IgD-negative memory B cell (primary cell): ENCODE results near the gene ERC2. TPM values are rescaled to one million over a fixed set of nuclear protein-coding genes. Genes with fewer than 3 reads are reported as not detected.

Source experiments
- H3K27ac Mint-ChIP-seq, 3 donors: one replicate each; pipeline ENCODE4 v1.8.0; 2020 to 2022; ENCODE audit warnings: mild to moderate bottlenecking in 3 of 3, mixed read lengths in 3 of 3, moderate library complexity in 1 of 3
- H3K27me3 Mint-ChIP-seq: one replicate; pipeline ENCODE4 v1.8.0; 2021; ENCODE audit warnings: mixed read lengths
- H3K36me3 Mint-ChIP-seq: one replicate; pipeline ENCODE4 v1.8.0; 2020; ENCODE audit warnings: mild to moderate bottlenecking, mixed read lengths
- H3K4me1 Mint-ChIP-seq, 3 donors: one replicate each; pipeline ENCODE4 v1.8.0; 2020 to 2022; ENCODE audit warnings: mixed read lengths in 3 of 3, mild to moderate bottlenecking in 1 of 3
- H3K4me3 Mint-ChIP-seq, 4 donors: one replicate each; pipeline ENCODE4 v1.8.0; 2020 to 2022; ENCODE audit warnings: mild to moderate bottlenecking in 4 of 4, mixed read lengths in 4 of 4, moderate library complexity in 3 of 4
- H3K9me3 Mint-ChIP-seq, 3 donors: one replicate each; pipeline ENCODE4 v1.8.0; 2020 to 2021; ENCODE audit warnings: mixed read lengths in 3 of 3, mild to moderate bottlenecking in 1 of 3
- polyA plus RNA-seq: library from polyadenylated mRNA; unstranded; fragments of 300-500 nt; fragmentation: Illumina TruSeq; gene quantifications from one replicate; pipeline ENCODE4 v1.2.3, GENCODE V29; 2021

Gene ERC2
- polyA plus RNA-seq, 1 donor from 2014 or later, result not detected

DNA sequence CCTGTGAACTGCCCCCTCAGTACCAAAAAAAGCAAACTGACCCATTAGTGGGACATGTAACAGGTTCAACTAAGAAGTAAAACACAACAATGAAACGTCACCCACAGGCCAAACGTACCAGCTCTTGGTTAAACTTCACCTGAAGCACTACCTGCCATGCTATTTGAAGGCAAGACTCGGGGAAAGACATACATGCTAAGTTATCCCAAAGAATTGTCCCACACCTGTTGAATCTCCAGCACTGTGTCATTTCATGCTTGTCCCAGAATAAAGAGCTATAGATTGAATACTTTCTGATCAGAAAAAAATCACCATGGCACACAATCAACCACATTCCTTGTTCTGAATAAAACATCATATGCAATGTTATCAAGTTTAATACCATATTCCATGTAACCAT is 785.8 kb downstream of the ERC2 start:
- Mint-ChIP-seq H3K27ac (no peak overlapping the region), H3K27me3 (no peaks in the 10 kb centered on the region), H3K4me3 (no peak overlapping the region), H3K9me3 (peaks cover 0 to 2% (median 0%) of the 10 kb centered on the region in 3 donors), H3K4me1 (no peaks in the 10 kb centered on the region), H3K36me3 (peaks cover 3% of the 10 kb centered on the region)

DNA sequence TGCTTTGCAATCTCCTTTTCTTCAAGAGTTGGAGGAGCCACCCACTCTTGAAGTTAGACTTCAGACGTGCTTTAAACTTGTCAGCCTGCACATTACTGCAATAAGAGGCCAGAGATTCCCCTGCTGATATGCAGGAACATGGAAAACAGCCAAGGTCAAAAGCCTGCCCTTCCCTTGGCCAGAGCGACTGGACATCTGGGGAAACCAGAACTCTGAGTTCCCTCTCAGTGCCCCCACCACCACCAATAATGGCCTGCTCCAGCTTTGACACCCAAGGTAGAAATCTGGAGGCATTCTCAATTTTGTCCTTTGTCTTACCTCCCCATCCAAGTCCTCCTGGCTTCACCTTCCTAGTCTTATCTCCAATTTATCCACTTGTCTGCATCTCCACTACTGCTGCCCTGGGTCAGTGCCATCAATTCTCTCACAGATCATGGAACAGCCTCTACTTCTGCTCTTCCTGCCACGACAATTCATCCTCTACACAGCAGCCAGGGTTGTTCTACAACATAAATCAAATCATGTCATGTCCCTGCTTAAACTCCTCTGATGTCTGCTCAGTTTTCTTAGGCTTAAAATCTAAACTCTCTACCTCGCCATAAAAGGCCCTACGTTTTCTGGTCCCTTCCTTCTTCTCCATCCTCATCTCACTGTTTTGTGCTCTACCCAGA is 789.6 kb downstream of the ERC2 start:
- Mint-ChIP-seq H3K4me3 (no peak overlapping the region), H3K36me3 (peaks cover 3% of the 10 kb centered on the region), H3K4me1 (no peaks in the 10 kb centered on the region), H3K27ac (no peak overlapping the region), H3K27me3 (no peaks in the 10 kb centered on the region), H3K9me3 (peaks cover 0 to 1% (median 0%) of the 10 kb centered on the region in 3 donors)

DNA sequence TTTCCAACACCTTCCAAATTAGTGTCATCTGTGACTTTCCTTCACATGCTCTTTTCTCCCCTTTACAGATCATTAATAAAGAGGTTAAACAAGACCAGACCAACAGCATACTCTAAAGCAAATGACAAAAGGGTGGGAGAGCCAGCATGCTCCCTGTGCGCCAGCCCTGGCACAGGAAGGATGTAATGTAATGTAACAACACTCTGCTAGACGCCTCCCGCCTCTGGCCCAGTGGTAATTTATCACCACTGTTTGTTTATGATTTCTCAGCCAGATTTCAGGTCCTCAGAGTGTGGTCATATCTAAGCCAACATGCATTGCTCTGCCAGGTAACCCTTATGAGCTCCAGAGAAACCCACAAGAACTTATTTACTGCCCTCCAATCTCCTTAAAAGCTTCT is 791.6 kb downstream of the ERC2 start:
- Mint-ChIP-seq H3K36me3 (peaks cover 3% of the 10 kb centered on the region), H3K9me3 (peaks cover 0 to 1% (median 0%) of the 10 kb centered on the region in 3 donors), H3K27ac (no peak overlapping the region), H3K4me1 (no peaks in the 10 kb centered on the region), H3K27me3 (no peaks in the 10 kb centered on the region), H3K4me3 (no peak overlapping the region)

- Mint-ChIP-seq H3K27me3 (no peaks in the 10 kb centered on the region), H3K4me1 (no peaks in the 10 kb centered on the region), H3K27ac (no peak overlapping the region), H3K9me3 (peaks cover 0 to 1% (median 0%) of the 10 kb centered on the region in 3 donors), H3K4me3 (no peak overlapping the region), H3K36me3 (peaks cover 3% of the 10 kb centered on the region)
These were observed 792.8 kb downstream of the ERC2 start for GRCh38 chr3:55675478-55675877.

- peaks cover 0 to 1% (median 0%) of the 10 kb centered on the region in 3 donors for H3K9me3 Mint-ChIP-seq
- H3K4me1 Mint-ChIP-seq, result peaks cover 0 to 3% (median 0%) of the 10 kb centered on the region in 3 donors
- no peaks in the 10 kb centered on the region for H3K27me3 Mint-ChIP-seq
- no peaks in the 10 kb centered on the region for H3K36me3 Mint-ChIP-seq
- no peak overlapping the region for H3K4me3 Mint-ChIP-seq
- H3K27ac Mint-ChIP-seq, result no peak overlapping the region
These were observed 794.5 kb downstream of the ERC2 start for GRCh38 chr3:55673764-55674163.

- Mint-ChIP-seq H3K36me3 (no peaks in the 10 kb centered on the region), H3K9me3 (no peaks in the 10 kb centered on the region), H3K27me3 (no peaks in the 10 kb centered on the region), H3K4me3 (no peak overlapping the region), H3K27ac (no peak overlapping the region), H3K4me1 (peaks cover 0 to 3% (median 0%) of the 10 kb centered on the region in 3 donors)
These were observed 799.1 kb downstream of the ERC2 start for GRCh38 chr3:55669133-55669532.

GRCh38 chr3:55668359-55668758 is 799.9 kb downstream of the ERC2 start:
- H3K27me3 Mint-ChIP-seq, result no peaks in the 10 kb centered on the region
- no peaks in the 10 kb centered on the region for H3K36me3 Mint-ChIP-seq
- no peak overlapping the region for H3K4me3 Mint-ChIP-seq
- no peaks in the 10 kb centered on the region for H3K9me3 Mint-ChIP-seq
- peaks cover 0 to 3% (median 0%) of the 10 kb centered on the region in 3 donors for H3K4me1 Mint-ChIP-seq
- no peak overlapping the region for H3K27ac Mint-ChIP-seq

- no peaks in the 10 kb centered on the region for H3K36me3 Mint-ChIP-seq
- no peak overlapping the region for H3K27ac Mint-ChIP-seq
- H3K4me3 Mint-ChIP-seq, result no peak overlapping the region
- no peaks in the 10 kb centered on the region for H3K4me1 Mint-ChIP-seq
- peaks cover 0 to 2% (median 2%) of the 10 kb centered on the region in 3 donors for H3K9me3 Mint-ChIP-seq
- peaks cover 3% of the 10 kb centered on the region for H3K27me3 Mint-ChIP-seq
These were observed 803.9 kb downstream of the ERC2 start for GRCh38 chr3:55664387-55664786.

DNA sequence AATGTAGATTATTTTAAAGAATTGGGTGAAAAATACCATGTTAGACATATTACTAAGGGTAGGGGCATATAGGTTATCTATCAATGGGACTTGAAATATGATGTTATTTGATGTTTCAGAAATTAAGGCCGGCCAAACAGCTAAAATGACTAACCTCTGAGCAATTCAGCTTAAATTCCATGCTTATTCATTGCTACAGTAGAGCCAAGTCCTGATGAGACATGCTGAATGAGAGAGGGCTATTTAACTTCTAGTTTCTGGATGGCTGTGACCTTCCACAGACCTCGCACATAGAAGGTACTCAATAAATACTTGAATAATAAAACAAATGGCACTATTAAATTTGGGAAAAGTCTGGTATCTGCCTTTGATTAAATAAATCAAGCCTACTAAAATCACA is 805.6 kb downstream of the ERC2 start:
- no peak overlapping the region for H3K27ac Mint-ChIP-seq
- peaks cover 3% of the 10 kb centered on the region for H3K36me3 Mint-ChIP-seq
- peaks cover 0 to 4% (median 2%) of the 10 kb centered on the region in 3 donors for H3K9me3 Mint-ChIP-seq
- no peaks in the 10 kb centered on the region for H3K4me1 Mint-ChIP-seq
- no peak overlapping the region for H3K4me3 Mint-ChIP-seq
- H3K27me3 Mint-ChIP-seq, result peaks cover 5% of the 10 kb centered on the region

GRCh38 chr3:55661571-55661970 is 806.7 kb downstream of the ERC2 start:
- Mint-ChIP-seq H3K4me1 (no peaks in the 10 kb centered on the region), H3K27ac (no peak overlapping the region), H3K27me3 (peaks cover 5% of the 10 kb centered on the region), H3K36me3 (peaks cover 3% of the 10 kb centered on the region), H3K4me3 (no peak overlapping the region), H3K9me3 (peaks cover 0 to 4% (median 2%) of the 10 kb centered on the region in 3 donors)

- Mint-ChIP-seq H3K4me3 (no peak overlapping the region), H3K27me3 (peaks cover 5% of the 10 kb centered on the region), H3K27ac (no peak overlapping the region), H3K9me3 (peaks cover 0 to 4% (median 2%) of the 10 kb centered on the region in 3 donors), H3K4me1 (no peaks in the 10 kb centered on the region), H3K36me3 (peaks cover 3% of the 10 kb centered on the region)
These were observed 807.1 kb downstream of the ERC2 start for GRCh38 chr3:55661141-55661540.

DNA sequence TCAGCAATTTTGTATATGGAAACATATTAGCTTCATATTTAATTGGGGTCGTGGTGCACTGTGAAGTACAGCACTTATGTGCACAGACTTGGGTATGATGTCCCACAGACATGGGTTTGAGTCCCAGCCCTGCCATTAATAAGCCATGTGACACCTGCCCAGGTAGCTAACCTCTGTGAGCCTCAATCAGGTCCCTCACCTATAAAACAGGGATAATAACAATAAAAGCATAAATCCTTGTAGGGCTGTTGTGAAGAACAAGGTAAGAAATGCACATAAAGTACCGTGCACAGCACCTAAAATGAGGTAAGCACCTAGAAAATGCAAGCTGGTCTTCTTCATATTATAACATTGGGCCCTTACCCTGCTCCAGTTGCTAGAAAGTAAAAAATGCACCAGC is 807.6 kb downstream of the ERC2 start:
- Mint-ChIP-seq H3K4me1 (no peaks in the 10 kb centered on the region), H3K4me3 (no peak overlapping the region), H3K36me3 (peaks cover 3% of the 10 kb centered on the region), H3K27ac (no peak overlapping the region), H3K27me3 (peaks cover 5% of the 10 kb centered on the region), H3K9me3 (peaks cover 0 to 4% (median 2%) of the 10 kb centered on the region in 3 donors)

DNA sequence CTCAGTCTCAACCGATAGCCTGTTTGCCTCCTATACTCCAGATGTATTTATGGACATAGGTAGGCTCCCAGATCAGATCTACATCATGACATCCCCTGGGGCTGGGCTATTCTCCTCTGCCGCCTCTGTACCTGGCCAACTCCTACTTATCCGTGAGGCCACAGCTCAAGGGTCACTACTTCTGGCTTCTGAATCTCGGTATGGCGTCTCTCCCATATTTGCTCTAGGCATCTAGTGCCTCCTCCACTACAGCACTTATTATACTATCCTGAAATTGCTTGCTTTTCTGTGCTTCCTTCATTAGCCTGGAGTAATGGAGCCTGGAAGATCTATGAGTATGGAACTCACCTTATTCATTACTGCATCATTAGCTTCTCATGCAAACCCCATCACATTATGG is 808.6 kb downstream of the ERC2 start:
- peak overlapping the region in 1 of 3 donors; percentile 11 for H3K27ac Mint-ChIP-seq
- no peak overlapping the region for H3K4me3 Mint-ChIP-seq
- no peaks in the 10 kb centered on the region for H3K4me1 Mint-ChIP-seq
- H3K36me3 Mint-ChIP-seq, result peaks cover 3% of the 10 kb centered on the region
- H3K9me3 Mint-ChIP-seq, result peaks cover 0 to 4% (median 2%) of the 10 kb centered on the region in 3 donors
- peaks cover 5% of the 10 kb centered on the region for H3K27me3 Mint-ChIP-seq

- no peaks in the 10 kb centered on the region for H3K4me1 Mint-ChIP-seq
These were observed 809.3 kb downstream of the ERC2 start for GRCh38 chr3:55658690-55659562.

GRCh38 chr3:55658270-55658669 is 810.0 kb downstream of the ERC2 start:
- Mint-ChIP-seq H3K9me3 (peaks cover 0 to 4% (median 2%) of the 10 kb centered on the region in 3 donors), H3K27me3 (peaks cover 5% of the 10 kb centered on the region), H3K36me3 (peaks cover 3% of the 10 kb centered on the region), H3K4me1 (no peaks in the 10 kb centered on the region), H3K27ac (no peak overlapping the region), H3K4me3 (no peak overlapping the region)

More at GRCh38 chr3:55658690-55659562, 809.3 kb downstream of the ERC2 start:
- Mint-ChIP-seq H3K27me3 (peaks cover 5% of the 10 kb centered on the region), H3K9me3 (peaks cover 0 to 4% (median 2%) of the 10 kb centered on the region in 3 donors), H3K27ac (no peak overlapping the region), H3K36me3 (peaks cover 3% of the 10 kb centered on the region), H3K4me3 (no peak overlapping the region)
